Adrenal gland (tissue), 5 donors: ENCODE data around the gene TJP2.

Source experiments
- CTCF ChIP-seq, 6 experiments: fragments of 450-650 bp in 4 of 6; fragments of 200-600 bp in 2 of 6; sonication (generic) in 1 of 6; IDR thresholded peaks; 1 replicate in 5 of 6; 2 replicates in 1 of 6; pipeline versions ENCODE4 v1.5.1 to v1.8.0; 2016 to 2021; ENCODE audit warnings: antibody characterized with exemption in 6 of 6, mild to moderate bottlenecking in 2 of 6, moderate library complexity in 1 of 6
- POLR2A ChIP-seq, 2 donors: fragments of 450-650 bp; IDR thresholded peaks; one replicate each; pipeline ENCODE4 v1.6.1; 2017; ENCODE audit warnings: antibody characterized with exemption in 2 of 2, mild to moderate bottlenecking in 2 of 2, moderate library complexity in 1 of 2
- donor health status: DM: no; HTN: no; CAD: no.

- TF ChIP-seq CTCF (IDR thresholded peaks at IDR 0.05): no peak
- no peak for TF ChIP-seq POLR2A (IDR thresholded peaks at IDR 0.05)
These were observed 91.8 kb downstream of the TJP2 start for GRCh38 chr9:69265891-69266290.
